K562 (cell line): Measurements from ENCODE around the gene MUC5B. TPM values are rescaled to one million over a fixed set of nuclear protein-coding genes. Genes with fewer than 3 reads are reported as not detected.

Experiments used
- ATAC-seq: fragments of 200-7000 bp; cut with Tn5 transposase; 3 replicates; pipeline ENCODE4 v1.9.1; 2020; ENCODE audit warnings: moderate library complexity
- BruUV-seq: library from RNA; stranded (reverse); fragments of 400-500 nt; replicated peaks from 2 replicates; lab custom pipeline; 2021; lab: Mats Ljungman, UMichigan
- CTCF ChIA-PET: fragments of 300-600 bp; formaldehyde crosslinking; extraction: SDS; loops from one replicate; lab custom pipeline; 2021; ENCODE audit warnings: low intra/inter-chr PET ratio; lab: Yijun Ruan, JAX
- POLR2A ChIA-PET: fragments of 300-600, 350-650 bp; sonication (Branson Sonifier 250); formaldehyde crosslinking; extraction: SDS; loops from one replicate; lab custom pipeline; 2021; ENCODE audit warnings: antibody characterized with exemption, inconsistent platforms; lab: Yijun Ruan, JAX
- DNase-seq, 4 experiments: peaks; one replicate each; pipeline versions ENCODE4 v3.0.0 to v3.0.0-alpha.2; 2011 to 2018; ENCODE audit warnings: low spot score in 3 of 4, mixed read lengths in 3 of 4; ENCODE audit errors: extremely low read depth in 1 of 4
- FAIRE-seq: peaks from 2 replicates; lab custom pipeline; 2011; peaks lifted over from hg19 to GRCh38; lab: Jason Lieb, UNC
- H2AFZ ChIP-seq: 2 replicates; pipeline ENCODE4 v1.6.0; 2011; ENCODE audit warnings: low read depth, low read length, control low read depth, inconsistent platforms
- H3K27ac ChIP-seq: fragments of 200-600 bp; 3 replicates; pipeline ENCODE4 v1.8.0; 2011; ENCODE audit warnings: low read depth, mild to moderate bottlenecking, control low read depth, inconsistent platforms, low read length, moderate library complexity, mixed read lengths; ENCODE audit errors: extremely low read depth
- H3K27me3 ChIP-seq, 2 experiments: fragments of 300-600 bp in 1 of 2; 2 replicates in 1 of 2; 3 replicates in 1 of 2; pipeline versions ENCODE4 v1.6.0 to v1.8.0; 2011; ENCODE audit warnings: inconsistent platforms in 2 of 2, low read length in 2 of 2, mild to moderate bottlenecking in 1 of 2, mixed read lengths in 1 of 2, moderate library complexity in 1 of 2; ENCODE audit not compliant: control insufficient read depth in 2 of 2, insufficient read depth in 2 of 2
- H3K36me3 ChIP-seq: fragments of 300-600 bp; 3 replicates; pipeline ENCODE4 v1.8.0; 2011; ENCODE audit warnings: mild to moderate bottlenecking, low read length, inconsistent platforms; ENCODE audit not compliant: control insufficient read depth, insufficient read depth
- H3K4me1 ChIP-seq, 2 experiments: fragments of 200-600 bp in 1 of 2; replicated peaks in 1 of 2; 2 replicates in 1 of 2; 3 replicates in 1 of 2; pipeline versions ENCODE4 v1.5.1 to v1.8.0; 2011; ENCODE audit warnings: inconsistent platforms in 2 of 2, low read length in 2 of 2, mild to moderate bottlenecking in 1 of 2, mixed read lengths in 1 of 2, moderate library complexity in 1 of 2; ENCODE audit not compliant: control insufficient read depth in 2 of 2, insufficient read depth in 2 of 2
- H3K4me2 ChIP-seq: 2 replicates; pipeline ENCODE4 v1.6.1; 2011; ENCODE audit warnings: low read length, control low read depth, inconsistent platforms, mixed read lengths; ENCODE audit not compliant: insufficient read depth
- H3K4me3 ChIP-seq: fragments of 200-600 bp; sonication (generic), shearing (Covaris generic); 2 replicates; pipeline ENCODE4 v1.5.1; 2016; ENCODE audit warnings: control low read depth, inconsistent platforms
- H3K79me2 ChIP-seq: fragments of 200-600 bp; 3 replicates; pipeline ENCODE4 v1.8.0; 2011; ENCODE audit warnings: low read length, inconsistent platforms; ENCODE audit not compliant: control insufficient read depth, insufficient read depth
- H3K9ac ChIP-seq, 2 experiments: 2 replicates each; pipeline versions ENCODE4 v1.6.0 to v1.6.1; 2011; ENCODE audit warnings: low read depth in 2 of 2, low read length in 2 of 2, control low read depth in 1 of 2, inconsistent platforms in 1 of 2, mild to moderate bottlenecking in 1 of 2, mixed read lengths in 1 of 2; ENCODE audit not compliant: insufficient read depth in 1 of 2
- H3K9me1 ChIP-seq: one replicate; pipeline ENCODE4 v1.6.0; 2011; ENCODE audit warnings: inconsistent platforms, mild to moderate bottlenecking, low read length, moderate library complexity; ENCODE audit not compliant: control insufficient read depth, insufficient read depth
- H3K9me3 ChIP-seq: replicated peaks from 2 replicates; pipeline ENCODE4 v1.5.1; 2011; ENCODE audit warnings: low read depth, low read length, inconsistent platforms; ENCODE audit not compliant: control insufficient read depth, insufficient read depth
- H4K20me1 ChIP-seq: replicated peaks from 2 replicates; pipeline ENCODE4 v1.6.1; 2011; ENCODE audit warnings: low read length, inconsistent platforms, mixed read lengths; ENCODE audit not compliant: control insufficient read depth, insufficient read depth
- ELF2 ChIP-seq: fragments of 250-450 bp; sonication (Bioruptor Pico); IDR thresholded peaks from 2 replicates; pipeline ENCODE4 v1.5.0; 2021; ENCODE audit warnings: mild to moderate bottlenecking
- ESRRB ChIP-seq: fragments of 250-450 bp; sonication (Bioruptor Pico); IDR thresholded peaks from 2 replicates; pipeline ENCODE4 v1.5.0; 2020; ENCODE audit warnings: mild to moderate bottlenecking, moderate library complexity, borderline replicate concordance
- ZBTB8A ChIP-seq: fragments of 450-650 bp; IDR thresholded peaks from 2 replicates; pipeline ENCODE4 v1.6.1; 2018; ENCODE audit warnings: mild to moderate bottlenecking, moderate library complexity; ENCODE audit not compliant: partially characterized antibody
- ZNF76 ChIP-seq: fragments of 250-450 bp; sonication (Bioruptor Pico); IDR thresholded peaks from 2 replicates; pipeline ENCODE4 v1.4.0; 2020; ENCODE audit warnings: mild to moderate bottlenecking, moderate library complexity, borderline replicate concordance
- WGBS: fragments of 100-300 bp; shearing (Covaris generic); methylation state at CpG from one replicate; pipeline ENCODE4 v1.1.6; 2016; ENCODE audit warnings: low coverage, mixed read lengths; ENCODE audit not compliant: insufficient coverage; ENCODE audit errors: missing lambda C conversion rate; 5-methylcytosine and 5-hydroxymethylcytosine counted together
- in situ Hi-C: fragments of 300-500 bp; cut with MboI; formaldehyde crosslinking; loops from 4 replicates; pipeline ENCODE4 v1.15.0; 2018; ENCODE audit warnings: inconsistent platforms, mixed read lengths
- intact Hi-C: fragments of 100-400 bp; cut with micrococcal nuclease; formaldehyde crosslinking; loops from 2 replicates; pipeline ENCODE4 v1.14.2; 2022
- polyA plus RNA-seq, 8 experiments: library from polyadenylated mRNA; depleted of rRNA in 4 of 8; stranded (reverse) in 5 of 8; unstranded in 3 of 8; fragments of >200 nt; fragmentation: Nextera tagmentation in 2 of 8; fragmentation: Illumina TruSeq in 1 of 8; extraction: Ambion mirVana in 2 of 8; extraction: Trizol in 1 of 8; gene quantifications; 2 replicates each; pipeline versions ENCODE4 v1.2.1 to v1.2.3, GENCODE V29; 2011 to 2014; ENCODE audit warnings: inconsistent platforms in 1 of 8, missing spikeins in 1 of 8
- total RNA-seq, 7 experiments: library from RNA; depleted of rRNA in 6 of 7; stranded (reverse); fragments of >200 nt in 6 of 7; fragmentation: Illumina TruSeq in 2 of 7; extraction: Trizol in 2 of 7; gene quantifications; 2 replicates each; pipeline versions ENCODE4 v1.2.1 to v1.2.3, GENCODE V29; 2011 to 2021; ENCODE audit warnings: low replicate concordance in 1 of 7
- TF ChIP-seq, protein P1 (sequence below): fragments of 250-450 bp; sonication (Bioruptor Pico); IDR thresholded peaks from 2 replicates; pipeline ENCODE4 v1.8.0; 2021; ENCODE audit warnings: moderate library complexity, mild to moderate bottlenecking, inconsistent platforms
- TF ChIP-seq, protein P2 (sequence below): fragments of 200-800 bp; sonication (Bioruptor generic); IDR thresholded peaks from 2 replicates; pipeline ENCODE4 v1.6.1; 2017; ENCODE audit warnings: missing genetic modification characterization, missing compliant biosample characterization

The MUC5B gene
- total and polyA plus RNA-seq, 9 of the 15 experiments (the other 6 are each of a cell fraction or from before 2014, with no cell fraction given), result 0.04 to 0.95 TPM; not detected in 7

DNA sequence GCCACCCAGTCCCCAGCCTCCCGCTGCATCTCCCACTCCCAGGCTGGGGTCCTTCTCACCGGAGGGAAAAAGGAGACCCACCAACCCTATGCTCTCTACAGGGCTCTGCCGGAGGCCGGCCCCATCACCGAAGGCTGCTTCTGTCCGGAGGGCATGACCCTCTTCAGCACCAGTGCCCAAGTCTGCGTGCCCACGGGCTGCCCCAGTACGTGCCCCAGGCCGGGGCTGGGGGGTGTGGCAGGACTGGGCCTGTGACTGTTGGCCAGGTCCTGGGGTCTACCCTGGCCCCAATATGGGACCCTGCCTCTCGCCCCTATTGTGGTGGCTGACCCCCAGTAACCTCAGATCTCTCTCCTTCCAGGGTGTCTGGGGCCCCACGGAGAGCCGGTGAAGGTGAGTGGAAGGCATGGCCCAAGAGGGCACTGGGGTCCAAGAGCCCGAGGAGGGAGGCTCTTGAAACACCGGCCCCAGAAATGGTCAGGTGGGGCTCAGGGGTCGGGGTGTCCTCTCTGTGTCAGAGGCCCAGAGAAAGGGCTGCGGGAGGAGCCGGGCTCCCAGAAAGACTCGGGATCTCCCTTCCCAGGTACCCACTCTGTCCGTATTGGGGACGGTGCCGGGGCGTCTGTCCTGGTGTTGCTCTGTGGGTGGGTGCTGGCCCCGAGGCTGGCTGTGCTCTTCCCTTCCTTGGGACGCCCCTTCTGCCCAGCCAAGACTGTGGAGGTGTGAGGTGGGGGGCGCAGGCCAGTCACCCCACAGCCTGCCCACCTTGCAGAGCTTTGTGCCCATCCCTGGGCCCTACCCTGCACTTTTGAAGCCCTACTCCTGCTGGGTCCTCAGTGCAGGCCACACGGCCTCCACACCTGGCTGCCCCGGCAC, 26.1 kb upstream of the MUC5B start:
- 4% methylated on average over 24 of the region's 28 CpGs for WGBS
- Histone ChIP-seq H3K27me3 (peaks cover 8 to 41% of the 10 kb centered on the region in 2 experiments; a peak in 4 of 5 replicates), H3K4me1 (peaks cover 0 to 39% of the 10 kb centered on the region in 2 experiments; a peak in 1 of 5 replicates), H3K79me2 (no peaks in the 10 kb centered on the region), H3K27ac (no peak overlapping the region), H3K4me2 (no peak overlapping the region), H3K9ac (no peak overlapping the region), H2AFZ (no peak overlapping the region), H4K20me1 (peaks cover under 1% of the 10 kb centered on the region; the same call in 1 of the 2 replicates), H3K9me1 (no peaks in the 10 kb centered on the region), H3K9me3 (no peaks in the 10 kb centered on the region), H3K36me3 (no peaks in the 10 kb centered on the region), H3K4me3 (no peak overlapping the region)
- POLR2A ChIA-PET, result no interaction called here
- ATAC-seq (no peak), DNase-seq (peak in 1 of 4 experiments; percentile 1), FAIRE-seq (no peak)
- intact Hi-C loops (no loop called here), in situ Hi-C loops (no loop called here)
- BruUV-seq, result no TSS peak
- CTCF ChIA-PET, result no interaction called here
- TF ChIP-seq ELF2 (CRISPR knock-in tag) (no peak), ZNF76 (CRISPR knock-in tag) (no peak), ZBTB8A (no peak), ESRRB (CRISPR knock-in tag) (no peak)
- TF ChIP-seq, protein P1, sequence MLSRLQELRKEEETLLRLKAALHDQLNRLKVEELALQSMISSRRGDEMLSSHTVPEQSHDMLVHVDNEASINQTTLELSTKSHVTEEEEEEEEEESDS (CRISPR knock-in tag), result no peak
- TF ChIP-seq, protein P2, sequence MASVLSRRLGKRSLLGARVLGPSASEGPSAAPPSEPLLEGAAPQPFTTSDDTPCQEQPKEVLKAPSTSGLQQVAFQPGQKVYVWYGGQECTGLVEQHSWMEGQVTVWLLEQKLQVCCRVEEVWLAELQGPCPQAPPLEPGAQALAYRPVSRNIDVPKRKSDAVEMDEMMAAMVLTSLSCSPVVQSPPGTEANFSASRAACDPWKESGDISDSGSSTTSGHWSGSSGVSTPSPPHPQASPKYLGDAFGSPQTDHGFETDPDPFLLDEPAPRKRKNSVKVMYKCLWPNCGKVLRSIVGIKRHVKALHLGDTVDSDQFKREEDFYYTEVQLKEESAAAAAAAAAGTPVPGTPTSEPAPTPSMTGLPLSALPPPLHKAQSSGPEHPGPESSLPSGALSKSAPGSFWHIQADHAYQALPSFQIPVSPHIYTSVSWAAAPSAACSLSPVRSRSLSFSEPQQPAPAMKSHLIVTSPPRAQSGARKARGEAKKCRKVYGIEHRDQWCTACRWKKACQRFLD (CRISPR knock-in tag), result no peak
